WTC11 (cell line): Measurements from ENCODE around the gene SLC31A1. TPM values are rescaled to one million over a fixed set of nuclear protein-coding genes. Genes with fewer than 3 reads are reported as not detected.

ENCODE experiments used
- ATAC-seq: fragments of 200-7000 bp; cut with Tn5 transposase; 2 replicates; pipeline ENCODE4 v1.10.0; 2021; ENCODE audit warnings: mild to moderate bottlenecking, moderate library complexity
- CTCF ChIA-PET: fragments of 300-600 bp; sonication (Branson Sonifier 250); formaldehyde crosslinking; loops from one replicate; lab custom pipeline; 2021; ENCODE audit warnings: antibody characterized with exemption; lab: Charles Lee
- POLR2A ChIA-PET: fragments of 350-600 bp; sonication (Branson Sonifier 250); formaldehyde crosslinking; loops from one replicate; lab custom pipeline; 2021; ENCODE audit warnings: antibody characterized with exemption; lab: Charles Lee
- DNase-seq: peaks from one replicate; pipeline ENCODE4 v3.0.0; 2021; ENCODE audit warnings: low spot score
- H3K27ac Mint-ChIP-seq: 2 replicates; pipeline ENCODE4 v1.8.0; 2021; ENCODE audit warnings: mixed read lengths
- H3K27me3 Mint-ChIP-seq: 2 replicates; pipeline ENCODE4 v1.8.0; 2021; ENCODE audit warnings: low read depth, mild to moderate bottlenecking, moderate library complexity, mixed read lengths
- H3K36me3 Mint-ChIP-seq: 2 replicates; pipeline ENCODE4 v1.8.0; 2021; ENCODE audit warnings: mixed read lengths
- H3K4me1 Mint-ChIP-seq: 2 replicates; pipeline ENCODE4 v1.8.0; 2022; ENCODE audit warnings: mixed read lengths
- H3K4me3 Mint-ChIP-seq: 2 replicates; pipeline ENCODE4 v1.8.0; 2021; ENCODE audit warnings: mild to moderate bottlenecking, moderate library complexity, mixed read lengths
- H3K9me3 Mint-ChIP-seq: 2 replicates; pipeline ENCODE4 v1.8.0; 2021; ENCODE audit warnings: mixed read lengths
- ATF1 ChIP-seq: sonication (generic); formaldehyde crosslinking; IDR thresholded peaks from 2 replicates; pipeline ENCODE4 v1.8.1; 2023; ENCODE audit warnings: mild to moderate bottlenecking, moderate library complexity, missing genetic modification reagents
- ESRRA ChIP-seq: sonication (generic); formaldehyde crosslinking; IDR thresholded peaks from 2 replicates; pipeline ENCODE4 v1.8.1; 2022; ENCODE audit warnings: mild to moderate bottlenecking, missing genetic modification reagents, borderline replicate concordance
- FOXK1 ChIP-seq: sonication (generic); formaldehyde crosslinking; IDR thresholded peaks from 2 replicates; pipeline ENCODE4 v1.8.0; 2022; ENCODE audit warnings: mild to moderate bottlenecking, moderate library complexity, missing genetic modification reagents
- MYBL2 ChIP-seq: sonication (generic); formaldehyde crosslinking; IDR thresholded peaks from 2 replicates; pipeline ENCODE4 v1.8.1; 2023; ENCODE audit warnings: mild to moderate bottlenecking, moderate library complexity, missing genetic modification reagents
- NFE2L1 ChIP-seq: sonication (generic); formaldehyde crosslinking; IDR thresholded peaks from 2 replicates; pipeline ENCODE4 v1.8.1; 2023; ENCODE audit warnings: missing genetic modification reagents
- OVOL2 ChIP-seq: fragments of 250-450 bp; sonication (Bioruptor Pico); IDR thresholded peaks from 2 replicates; pipeline ENCODE4 v1.9.0; 2021; ENCODE audit warnings: mild to moderate bottlenecking, borderline replicate concordance
- PRRX2 ChIP-seq: fragments of 250-450 bp; sonication (Bioruptor Pico); IDR thresholded peaks from 2 replicates; pipeline ENCODE4 v1.8.0; 2021; ENCODE audit warnings: mild to moderate bottlenecking
- RORB ChIP-seq: fragments of 250-450 bp; sonication (Bioruptor Pico); IDR thresholded peaks from 2 replicates; pipeline ENCODE4 v1.9.0; 2021; ENCODE audit warnings: mild to moderate bottlenecking
- SMAD3 ChIP-seq: sonication (generic); formaldehyde crosslinking; IDR thresholded peaks from 2 replicates; pipeline ENCODE4 v1.8.0; 2022; ENCODE audit warnings: missing genetic modification reagents, mild to moderate bottlenecking, borderline replicate concordance
- SMAD4 ChIP-seq: sonication (generic); formaldehyde crosslinking; IDR thresholded peaks from 2 replicates; pipeline ENCODE4 v1.8.0; 2022; ENCODE audit warnings: mild to moderate bottlenecking, missing genetic modification reagents
- SOX15 ChIP-seq: fragments of 250-450 bp; sonication (Bioruptor Pico); IDR thresholded peaks from 2 replicates; pipeline ENCODE4 v1.9.0; 2021; ENCODE audit warnings: mild to moderate bottlenecking
- TEAD1 ChIP-seq: sonication (generic); formaldehyde crosslinking; IDR thresholded peaks from 2 replicates; pipeline ENCODE4 v1.8.0; 2022; ENCODE audit warnings: mild to moderate bottlenecking, missing genetic modification reagents
- TEAD4 ChIP-seq: sonication (generic); formaldehyde crosslinking; IDR thresholded peaks from 2 replicates; pipeline ENCODE4 v1.8.0; 2022; ENCODE audit warnings: mild to moderate bottlenecking, missing genetic modification reagents
- TP53 ChIP-seq: sonication (generic); formaldehyde crosslinking; IDR thresholded peaks from 2 replicates; pipeline ENCODE4 v1.8.1; 2023; ENCODE audit warnings: mild to moderate bottlenecking, missing genetic modification reagents
- USF2 ChIP-seq: sonication (generic); formaldehyde crosslinking; IDR thresholded peaks from 2 replicates; pipeline ENCODE4 v1.8.1; 2023; ENCODE audit warnings: mild to moderate bottlenecking, missing genetic modification reagents, moderate library complexity
- ZBTB21 ChIP-seq: sonication (generic); formaldehyde crosslinking; IDR thresholded peaks from 2 replicates; pipeline ENCODE4 v1.8.1; 2023; ENCODE audit warnings: mild to moderate bottlenecking, missing genetic modification reagents, borderline replicate concordance
- ZNF263 ChIP-seq: sonication (generic); formaldehyde crosslinking; IDR thresholded peaks from 2 replicates; pipeline ENCODE4 v1.8.1; 2022; ENCODE audit warnings: low read depth, mild to moderate bottlenecking, moderate library complexity, missing genetic modification reagents
- total RNA-seq: library from RNA; stranded (reverse); gene quantifications from 3 replicates; pipeline ENCODE4 v1.2.3, GENCODE V29; 2021
- TF ChIP-seq, protein P1 (sequence below): sonication (generic); formaldehyde crosslinking; IDR thresholded peaks from 2 replicates; pipeline ENCODE4 v1.8.0; 2022; ENCODE audit warnings: mild to moderate bottlenecking, missing genetic modification reagents
- TF ChIP-seq, protein P2 (sequence below): fragments of 250-450 bp; sonication (Bioruptor Pico); IDR thresholded peaks from 2 replicates; pipeline ENCODE4 v1.9.0; 2021; ENCODE audit warnings: mild to moderate bottlenecking
- TF ChIP-seq, protein P3 (sequence below): fragments of 250-450 bp; sonication (Bioruptor Pico); IDR thresholded peaks from 2 replicates; pipeline ENCODE4 v1.8.0; 2021; ENCODE audit warnings: mild to moderate bottlenecking
- TF ChIP-seq, protein P4 (sequence below): sonication (generic); formaldehyde crosslinking; IDR thresholded peaks from 2 replicates; pipeline ENCODE4 v1.8.0; 2023; ENCODE audit warnings: missing genetic modification reagents, mild to moderate bottlenecking, borderline replicate concordance

The SLC31A1 gene
- total RNA-seq, 1 experiment from 2014 or later: 43.9 TPM

- ATAC-seq: no peak
- CTCF ChIA-PET: interaction anchor here (1.1 to 1.3 kb wide), 2 partner anchors 101 to 358 kb away, joined by 3 to 4 read pairs; partner anchors contain the start of gene ALAD
- peaks cover 5% of the 10 kb centered on the region; the same call in 1 of the 2 replicates for H3K4me1 Mint-ChIP-seq
- TF ChIP-seq TP53 (CRISPR knock-in tag) (no peak), MYBL2 (CRISPR knock-in tag) (no peak), FOXK1 (CRISPR knock-in tag) (no peak)
- TF ChIP-seq, all 79 proteins: peak for 0
- no peaks in the 10 kb centered on the region for H3K27me3 Mint-ChIP-seq
- H3K36me3 Mint-ChIP-seq: no peaks in the 10 kb centered on the region
- H3K9me3 Mint-ChIP-seq: no peaks in the 10 kb centered on the region
- H3K4me3 Mint-ChIP-seq: no peak overlapping the region
- POLR2A ChIA-PET: no interaction called here
- H3K27ac Mint-ChIP-seq: no peak overlapping the region
- no peak for DNase-seq
These were observed 78.5 kb downstream of the SLC31A1 start for GRCh38 chr9:113299800-113300292.

DNA sequence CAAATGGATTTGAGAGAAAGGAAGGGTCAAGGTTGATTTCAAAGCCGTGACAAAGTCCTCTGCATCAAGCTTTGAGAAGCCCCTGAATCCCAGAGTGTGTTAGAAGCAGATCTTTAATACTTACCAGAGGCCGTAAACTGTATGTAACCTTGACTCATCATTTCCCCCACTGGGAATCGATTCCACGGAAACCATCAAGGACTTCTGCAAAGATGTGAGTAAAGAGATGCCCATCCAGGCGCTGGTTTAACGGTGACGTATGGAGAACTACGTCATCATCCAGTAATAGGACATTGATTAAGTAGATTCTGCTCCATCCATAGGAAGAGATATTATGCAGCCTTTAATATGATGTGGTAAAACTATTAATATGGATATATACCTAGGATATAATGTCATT is 80.2 kb downstream of the SLC31A1 start:
- H3K36me3 Mint-ChIP-seq: no peaks in the 10 kb centered on the region
- TF ChIP-seq USF2 (CRISPR knock-in tag): no peak
- no peak for TF ChIP-seq NFE2L1 (CRISPR knock-in tag)
- TF ChIP-seq TEAD1 (CRISPR knock-in tag): no peak
- TF ChIP-seq, protein P1, sequence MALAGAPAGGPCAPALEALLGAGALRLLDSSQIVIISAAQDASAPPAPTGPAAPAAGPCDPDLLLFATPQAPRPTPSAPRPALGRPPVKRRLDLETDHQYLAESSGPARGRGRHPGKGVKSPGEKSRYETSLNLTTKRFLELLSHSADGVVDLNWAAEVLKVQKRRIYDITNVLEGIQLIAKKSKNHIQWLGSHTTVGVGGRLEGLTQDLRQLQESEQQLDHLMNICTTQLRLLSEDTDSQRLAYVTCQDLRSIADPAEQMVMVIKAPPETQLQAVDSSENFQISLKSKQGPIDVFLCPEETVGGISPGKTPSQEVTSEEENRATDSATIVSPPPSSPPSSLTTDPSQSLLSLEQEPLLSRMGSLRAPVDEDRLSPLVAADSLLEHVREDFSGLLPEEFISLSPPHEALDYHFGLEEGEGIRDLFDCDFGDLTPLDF (CRISPR knock-in tag): no peak
- TF ChIP-seq SOX15 (CRISPR knock-in tag): no peak
- no peak for TF ChIP-seq RORB (CRISPR knock-in tag)
- TF ChIP-seq, protein P2, sequence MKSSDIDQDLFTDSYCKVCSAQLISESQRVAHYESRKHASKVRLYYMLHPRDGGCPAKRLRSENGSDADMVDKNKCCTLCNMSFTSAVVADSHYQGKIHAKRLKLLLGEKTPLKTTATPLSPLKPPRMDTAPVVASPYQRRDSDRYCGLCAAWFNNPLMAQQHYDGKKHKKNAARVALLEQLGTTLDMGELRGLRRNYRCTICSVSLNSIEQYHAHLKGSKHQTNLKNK: no peak
- TF ChIP-seq ZBTB21 (CRISPR knock-in tag): no peak
- TF ChIP-seq SMAD4 (CRISPR knock-in tag): no peak
- TF ChIP-seq ESRRA (CRISPR knock-in tag): no peak
- TF ChIP-seq, protein P3, sequence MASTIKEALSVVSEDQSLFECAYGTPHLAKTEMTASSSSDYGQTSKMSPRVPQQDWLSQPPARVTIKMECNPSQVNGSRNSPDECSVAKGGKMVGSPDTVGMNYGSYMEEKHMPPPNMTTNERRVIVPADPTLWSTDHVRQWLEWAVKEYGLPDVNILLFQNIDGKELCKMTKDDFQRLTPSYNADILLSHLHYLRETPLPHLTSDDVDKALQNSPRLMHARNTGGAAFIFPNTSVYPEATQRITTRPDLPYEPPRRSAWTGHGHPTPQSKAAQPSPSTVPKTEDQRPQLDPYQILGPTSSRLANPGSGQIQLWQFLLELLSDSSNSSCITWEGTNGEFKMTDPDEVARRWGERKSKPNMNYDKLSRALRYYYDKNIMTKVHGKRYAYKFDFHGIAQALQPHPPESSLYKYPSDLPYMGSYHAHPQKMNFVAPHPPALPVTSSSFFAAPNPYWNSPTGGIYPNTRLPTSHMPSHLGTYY (CRISPR knock-in tag): no peak
- no peak for TF ChIP-seq TEAD4
- no peak for TF ChIP-seq OVOL2 (CRISPR knock-in tag)
- no peak for TF ChIP-seq SMAD3
- TF ChIP-seq PRRX2 (CRISPR knock-in tag): no peak
- no peak for TF ChIP-seq ATF1 (CRISPR knock-in tag)
- TF ChIP-seq ZNF263 (CRISPR knock-in tag): no peak
- TF ChIP-seq, protein P4, sequence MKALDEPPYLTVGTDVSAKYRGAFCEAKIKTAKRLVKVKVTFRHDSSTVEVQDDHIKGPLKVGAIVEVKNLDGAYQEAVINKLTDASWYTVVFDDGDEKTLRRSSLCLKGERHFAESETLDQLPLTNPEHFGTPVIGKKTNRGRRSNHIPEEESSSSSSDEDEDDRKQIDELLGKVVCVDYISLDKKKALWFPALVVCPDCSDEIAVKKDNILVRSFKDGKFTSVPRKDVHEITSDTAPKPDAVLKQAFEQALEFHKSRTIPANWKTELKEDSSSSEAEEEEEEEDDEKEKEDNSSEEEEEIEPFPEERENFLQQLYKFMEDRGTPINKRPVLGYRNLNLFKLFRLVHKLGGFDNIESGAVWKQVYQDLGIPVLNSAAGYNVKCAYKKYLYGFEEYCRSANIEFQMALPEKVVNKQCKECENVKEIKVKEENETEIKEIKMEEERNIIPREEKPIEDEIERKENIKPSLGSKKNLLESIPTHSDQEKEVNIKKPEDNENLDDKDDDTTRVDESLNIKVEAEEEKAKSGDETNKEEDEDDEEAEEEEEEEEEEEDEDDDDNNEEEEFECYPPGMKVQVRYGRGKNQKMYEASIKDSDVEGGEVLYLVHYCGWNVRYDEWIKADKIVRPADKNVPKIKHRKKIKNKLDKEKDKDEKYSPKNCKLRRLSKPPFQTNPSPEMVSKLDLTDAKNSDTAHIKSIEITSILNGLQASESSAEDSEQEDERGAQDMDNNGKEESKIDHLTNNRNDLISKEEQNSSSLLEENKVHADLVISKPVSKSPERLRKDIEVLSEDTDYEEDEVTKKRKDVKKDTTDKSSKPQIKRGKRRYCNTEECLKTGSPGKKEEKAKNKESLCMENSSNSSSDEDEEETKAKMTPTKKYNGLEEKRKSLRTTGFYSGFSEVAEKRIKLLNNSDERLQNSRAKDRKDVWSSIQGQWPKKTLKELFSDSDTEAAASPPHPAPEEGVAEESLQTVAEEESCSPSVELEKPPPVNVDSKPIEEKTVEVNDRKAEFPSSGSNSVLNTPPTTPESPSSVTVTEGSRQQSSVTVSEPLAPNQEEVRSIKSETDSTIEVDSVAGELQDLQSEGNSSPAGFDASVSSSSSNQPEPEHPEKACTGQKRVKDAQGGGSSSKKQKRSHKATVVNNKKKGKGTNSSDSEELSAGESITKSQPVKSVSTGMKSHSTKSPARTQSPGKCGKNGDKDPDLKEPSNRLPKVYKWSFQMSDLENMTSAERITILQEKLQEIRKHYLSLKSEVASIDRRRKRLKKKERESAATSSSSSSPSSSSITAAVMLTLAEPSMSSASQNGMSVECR (CRISPR knock-in tag): no peak
- TF ChIP-seq, all 79 proteins: peak for 0
- no peak for ATAC-seq

More for the DNA sequence above, 80.2 kb downstream of the SLC31A1 start:
- CTCF ChIA-PET: no interaction called here
- no peaks in the 10 kb centered on the region for H3K27me3 Mint-ChIP-seq
- H3K9me3 Mint-ChIP-seq: no peaks in the 10 kb centered on the region
- no peak overlapping the region for H3K27ac Mint-ChIP-seq
- POLR2A ChIA-PET: no interaction called here
- H3K4me1 Mint-ChIP-seq: peaks cover 5% of the 10 kb centered on the region; the same call in 1 of the 2 replicates
- no peak for DNase-seq
- H3K4me3 Mint-ChIP-seq: no peak overlapping the region
